ENCODE measurements around the gene ILF3. TPM values are rescaled to one million over a fixed set of nuclear protein-coding genes. Genes with fewer than 3 reads are reported as not detected.

Gene ILF3
- polyA plus RNA-seq, 1 experiment, result 155 TPM

- ChIA-PET CTCF (no interaction called here), POLR2A (interaction anchor here (0.6 kb wide), 1 partner anchor 14 kb away, joined by 6 read pairs; no protein-coding TSS in a partner anchor)
Observed at GRCh38 chr19:10688545-10689280, 34.6 kb downstream of the ILF3 start.

GRCh38 chr19:10690341-10690781, 36.2 kb downstream of the ILF3 start:
- DNase-seq (ENCODE audit: low read depth, low spot score), result no peak
- no peak for TF ChIP-seq CTCF (IDR thresholded peaks at IDR 0.05; ENCODE audit: low read depth, low read length)
- Histone ChIP-seq H3K9me3 (ENCODE audit: control insufficient read depth, insufficient read depth, low read length) (no peaks in the 10 kb centered on the region), H3K4me3 (ENCODE audit: low read depth, low read length) (no peak overlapping the region), H3K27me3 (ENCODE audit: control insufficient read depth, insufficient read depth, low read length) (no peaks in the 10 kb centered on the region), H3K27ac (ENCODE audit: low read depth, low read length) (no peak overlapping the region)
- CTCF ChIA-PET, result interaction anchor here (1.5 kb wide), 1 partner anchor 9 kb away, joined by 5 read pairs; no protein-coding TSS in a partner anchor
- POLR2A ChIA-PET, result no interaction called here

More at GRCh38 chr19:10688545-10689280, 34.6 kb downstream of the ILF3 start:
- Histone ChIP-seq H3K27ac (ENCODE audit: low read depth, low read length) (no peak overlapping the region), H3K9me3 (ENCODE audit: control insufficient read depth, insufficient read depth, low read length) (no peaks in the 10 kb centered on the region), H3K27me3 (ENCODE audit: control insufficient read depth, insufficient read depth, low read length) (no peaks in the 10 kb centered on the region), H3K4me3 (ENCODE audit: low read depth, low read length) (no peak overlapping the region)
- no peak for TF ChIP-seq CTCF (IDR thresholded peaks at IDR 0.05; ENCODE audit: low read depth, low read length)
- DNase-seq (ENCODE audit: low read depth, low spot score), result no peak

GRCh38 chr19:10691178-10691881, 37.2 kb downstream of the ILF3 start:
- TF ChIP-seq CTCF (IDR thresholded peaks at IDR 0.05; ENCODE audit: low read depth, low read length), result no peak
- CTCF ChIA-PET, result no interaction called here
- Histone ChIP-seq H3K27me3 (ENCODE audit: control insufficient read depth, insufficient read depth, low read length) (no peaks in the 10 kb centered on the region), H3K27ac (ENCODE audit: low read depth, low read length) (no peak overlapping the region), H3K4me3 (ENCODE audit: low read depth, low read length) (no peak overlapping the region), H3K9me3 (ENCODE audit: control insufficient read depth, insufficient read depth, low read length) (no peaks in the 10 kb centered on the region)
- no peak for DNase-seq (ENCODE audit: low read depth, low spot score)
- POLR2A ChIA-PET, result no interaction called here

GRCh38 chr19:10691883-10692282, 37.7 kb downstream of the ILF3 start:
- DNase-seq (ENCODE audit: low read depth, low spot score), result no peak
- CTCF ChIA-PET, result no interaction called here
- no peak overlapping the region for H3K27ac ChIP-seq (ENCODE audit: low read depth, low read length)
- no peaks in the 10 kb centered on the region for H3K9me3 ChIP-seq (ENCODE audit: control insufficient read depth, insufficient read depth, low read length)
- POLR2A ChIA-PET, result no interaction called here
- H3K4me3 ChIP-seq (ENCODE audit: low read depth, low read length), result no peak overlapping the region
- H3K27me3 ChIP-seq (ENCODE audit: control insufficient read depth, insufficient read depth, low read length), result no peaks in the 10 kb centered on the region
- no peak for TF ChIP-seq CTCF (IDR thresholded peaks at IDR 0.05; ENCODE audit: low read depth, low read length)
